Peyer's patch (tissue), 4 donors: ENCODE data around the gene DNASE2B. TPM values are rescaled to one million over a fixed set of nuclear protein-coding genes. Genes with fewer than 3 reads are reported as not detected.

Experiments
- DNase-seq, 3 donors: peaks; one replicate each; pipeline ENCODE4 v3.0.0-alpha.2; 2017 to 2019
- H3K27ac ChIP-seq, 4 donors: fragments of 200-600 bp; sonication (generic); one replicate each; pipeline ENCODE4 v1.5.1; 2016 to 2019
- H3K27me3 ChIP-seq, 2 donors: fragments of 200-600 bp; sonication (generic); one replicate each; pipeline ENCODE4 v1.5.1; 2019
- H3K36me3 ChIP-seq, 3 donors: fragments of 200-600 bp; sonication (generic); one replicate each; pipeline ENCODE4 v1.5.1; 2016 to 2019
- H3K4me1 ChIP-seq, 4 donors: fragments of 200-600 bp; sonication (generic); one replicate each; pipeline ENCODE4 v1.5.1; 2016 to 2019
- H3K4me3 ChIP-seq, 4 donors: fragments of 200-600 bp; sonication (generic); 1 replicate in 3 of 4; 2 replicates in 1 of 4; pipeline ENCODE4 v1.5.1; 2016 to 2019; ENCODE audit warnings: mild to moderate bottlenecking in 1 of 4
- H3K9me3 ChIP-seq, 4 donors: fragments of 200-600 bp; sonication (generic); one replicate each; pipeline ENCODE4 v1.5.1; 2016 to 2019; ENCODE audit warnings: mild to moderate bottlenecking in 1 of 4
- POLR2A ChIP-seq, 2 donors: fragments of 450-650 bp; IDR thresholded peaks; one replicate each; pipeline ENCODE4 v1.5.1; 2017; ENCODE audit warnings: antibody characterized with exemption in 2 of 2, mild to moderate bottlenecking in 2 of 2, moderate library complexity in 2 of 2
- total RNA-seq, 4 donors: library from RNA; depleted of rRNA; stranded (reverse); fragments of >200 nt; gene quantifications; one replicate each; pipeline ENCODE4 v1.1.0, GENCODE V29; 2016
- TF ChIP-seq, protein P1 (sequence below), 6 experiments: fragments of 450-650 bp in 4 of 6; fragments of 200-600 bp in 2 of 6; sonication (generic) in 1 of 6; IDR thresholded peaks; one replicate each; pipeline ENCODE4 v1.5.1; 2017 to 2019; ENCODE audit warnings: antibody characterized with exemption in 6 of 6, mild to moderate bottlenecking in 3 of 6, moderate library complexity in 1 of 6

The DNASE2B gene
- total RNA-seq, 4 donors from 2014 or later, result not detected

DNA sequence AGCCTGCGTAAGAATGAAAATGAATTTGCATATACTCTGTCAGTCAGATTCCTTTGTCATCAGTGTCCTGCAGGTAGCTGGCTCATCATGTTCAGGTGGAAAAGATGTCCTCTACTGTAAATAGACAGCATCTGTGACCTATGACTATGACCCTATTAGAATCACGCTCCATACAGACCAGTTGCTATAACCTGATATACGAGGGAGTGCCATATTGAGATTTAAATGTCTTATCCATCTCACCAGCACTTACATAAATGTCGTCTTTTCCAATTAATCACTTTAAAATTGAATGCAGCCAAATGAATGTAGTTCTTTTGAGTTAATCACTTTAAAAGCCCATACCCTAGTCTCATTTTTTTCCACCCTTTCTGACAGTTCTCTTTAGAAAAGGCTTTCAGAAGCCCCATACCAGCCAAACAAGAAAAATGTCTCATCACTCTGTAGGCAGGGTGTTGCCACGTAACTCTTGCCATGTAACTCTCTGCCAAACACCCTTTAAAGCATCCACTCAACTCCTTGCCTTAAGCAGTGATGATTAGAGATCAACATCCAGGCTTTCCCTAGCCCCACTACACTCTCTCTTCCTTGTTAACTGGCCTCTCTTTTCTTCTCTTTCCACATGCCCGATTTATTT is 26.3 kb downstream of the DNASE2B start:
- TF ChIP-seq, protein P1, sequence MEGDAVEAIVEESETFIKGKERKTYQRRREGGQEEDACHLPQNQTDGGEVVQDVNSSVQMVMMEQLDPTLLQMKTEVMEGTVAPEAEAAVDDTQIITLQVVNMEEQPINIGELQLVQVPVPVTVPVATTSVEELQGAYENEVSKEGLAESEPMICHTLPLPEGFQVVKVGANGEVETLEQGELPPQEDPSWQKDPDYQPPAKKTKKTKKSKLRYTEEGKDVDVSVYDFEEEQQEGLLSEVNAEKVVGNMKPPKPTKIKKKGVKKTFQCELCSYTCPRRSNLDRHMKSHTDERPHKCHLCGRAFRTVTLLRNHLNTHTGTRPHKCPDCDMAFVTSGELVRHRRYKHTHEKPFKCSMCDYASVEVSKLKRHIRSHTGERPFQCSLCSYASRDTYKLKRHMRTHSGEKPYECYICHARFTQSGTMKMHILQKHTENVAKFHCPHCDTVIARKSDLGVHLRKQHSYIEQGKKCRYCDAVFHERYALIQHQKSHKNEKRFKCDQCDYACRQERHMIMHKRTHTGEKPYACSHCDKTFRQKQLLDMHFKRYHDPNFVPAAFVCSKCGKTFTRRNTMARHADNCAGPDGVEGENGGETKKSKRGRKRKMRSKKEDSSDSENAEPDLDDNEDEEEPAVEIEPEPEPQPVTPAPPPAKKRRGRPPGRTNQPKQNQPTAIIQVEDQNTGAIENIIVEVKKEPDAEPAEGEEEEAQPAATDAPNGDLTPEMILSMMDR (IDR thresholded peaks at IDR 0.05), result no peak
- no peak for TF ChIP-seq POLR2A (IDR thresholded peaks at IDR 0.05)
- no peak overlapping the region for H3K4me3 ChIP-seq
- no peak overlapping the region for H3K27ac ChIP-seq
- H3K4me1 ChIP-seq, result no peaks in the 10 kb centered on the region
- no peaks in the 10 kb centered on the region for H3K9me3 ChIP-seq
- no peaks in the 10 kb centered on the region for H3K36me3 ChIP-seq
- H3K27me3 ChIP-seq, result no peaks in the 10 kb centered on the region
- DNase-seq, result no peak

DNA sequence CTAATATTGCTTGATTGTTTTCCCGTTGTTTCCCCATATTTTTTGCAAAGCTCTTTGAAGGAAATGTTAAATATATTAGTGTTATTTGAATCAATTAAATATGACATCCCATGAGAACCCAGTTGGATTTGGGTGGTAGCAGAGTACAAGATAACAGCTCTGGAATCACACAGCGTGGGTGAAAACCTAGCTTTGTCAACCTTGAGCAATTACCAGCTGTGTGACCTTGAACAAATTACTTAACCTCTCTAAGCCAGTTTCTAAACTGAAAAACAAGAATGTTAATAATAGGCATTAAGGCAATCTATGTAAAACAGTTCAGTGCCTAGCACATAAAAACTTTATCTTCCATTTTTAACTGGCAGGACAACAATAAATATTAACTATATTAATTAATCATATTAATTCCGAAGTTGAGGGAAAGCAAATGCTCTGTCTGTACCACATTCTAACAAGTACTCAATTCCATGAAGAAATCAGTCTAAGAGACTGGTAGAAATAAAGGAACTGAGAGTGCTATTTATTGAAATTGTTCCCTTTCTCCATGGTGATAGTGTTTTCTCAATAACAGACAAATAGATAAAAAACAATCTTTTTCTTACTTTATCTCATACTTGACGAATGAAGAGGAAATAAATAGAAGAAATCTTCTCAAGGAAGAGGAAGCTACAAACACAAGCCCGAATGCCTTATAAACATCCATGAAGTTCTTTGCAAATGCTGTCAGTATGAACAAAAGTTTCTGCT is 27.0 kb downstream of the DNASE2B start:
- H3K36me3 ChIP-seq, result no peaks in the 10 kb centered on the region
- TF ChIP-seq, protein P1 (IDR thresholded peaks at IDR 0.05), result no peak
- no peak for TF ChIP-seq POLR2A (IDR thresholded peaks at IDR 0.05)
- DNase-seq, result no peak
- no peaks in the 10 kb centered on the region for H3K27me3 ChIP-seq
- H3K4me3 ChIP-seq, result no peak overlapping the region
- H3K27ac ChIP-seq, result no peak overlapping the region
- H3K4me1 ChIP-seq, result no peaks in the 10 kb centered on the region
- H3K9me3 ChIP-seq, result no peaks in the 10 kb centered on the region

DNA sequence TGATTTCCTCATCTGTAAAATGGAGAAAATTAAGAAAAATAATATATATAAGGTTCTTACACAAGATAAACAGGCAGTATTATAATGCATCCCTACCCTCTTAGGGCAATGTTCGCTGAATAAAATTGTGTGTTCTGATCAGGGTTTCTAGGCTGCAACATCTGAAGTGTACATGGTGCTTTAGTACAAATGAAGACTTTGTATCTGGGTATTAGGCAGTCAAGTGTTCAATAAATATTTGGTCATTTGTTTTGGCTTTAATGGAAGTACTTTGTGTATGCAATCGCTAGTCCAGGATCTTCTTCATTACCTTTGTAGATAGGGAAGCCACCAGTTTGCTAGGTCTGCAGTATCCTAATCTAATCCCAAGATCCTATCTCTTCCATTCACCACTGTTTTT is 28.1 kb downstream of the DNASE2B start:
- H3K4me1 ChIP-seq, result no peaks in the 10 kb centered on the region
- no peak overlapping the region for H3K4me3 ChIP-seq
- TF ChIP-seq POLR2A (IDR thresholded peaks at IDR 0.05), result no peak
- TF ChIP-seq, protein P1 (IDR thresholded peaks at IDR 0.05), result no peak

DNA sequence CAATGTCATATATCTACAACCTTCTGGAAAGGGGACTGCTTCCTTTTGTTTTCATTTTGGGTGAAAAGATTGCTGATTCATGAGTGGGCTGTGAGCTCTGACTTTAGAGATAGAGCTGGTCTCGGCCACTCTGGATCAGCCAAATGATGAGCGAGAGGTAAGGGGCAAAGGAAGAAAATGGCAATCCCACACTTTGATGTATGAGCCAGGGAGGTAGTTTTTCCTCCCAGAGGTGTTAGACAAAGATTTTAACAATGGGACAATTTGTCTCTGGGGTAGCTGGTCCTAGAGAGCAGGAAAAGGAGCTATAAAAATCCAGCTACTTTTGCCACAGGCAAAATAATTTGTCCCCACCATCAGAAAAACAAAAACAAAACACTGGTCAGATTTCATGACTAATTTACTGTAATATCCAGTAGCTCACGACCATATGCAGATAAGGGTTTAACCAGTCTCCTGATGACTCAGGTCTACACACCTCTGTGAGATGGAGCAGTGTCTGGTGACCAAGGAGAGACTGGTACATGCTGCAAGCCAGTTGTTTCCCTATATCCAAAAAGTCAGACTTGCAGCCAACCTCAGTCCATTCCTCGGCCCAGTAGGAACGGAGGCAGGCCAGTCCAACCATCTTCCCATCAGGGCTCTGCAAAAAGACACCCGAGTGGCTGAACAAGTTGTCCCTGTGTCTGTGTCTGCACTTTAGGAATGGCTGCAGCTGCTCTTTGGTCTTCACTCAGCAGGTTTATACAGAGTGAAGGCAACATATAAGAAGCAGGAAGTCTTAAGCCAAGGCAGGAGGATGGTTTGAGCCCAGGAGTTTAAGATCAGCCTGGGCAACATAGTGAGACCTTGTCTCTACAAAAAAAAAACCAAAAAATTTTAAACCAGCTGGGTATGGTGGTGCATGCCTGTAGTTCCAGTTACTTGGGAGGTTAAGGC is 29.2 kb downstream of the DNASE2B start:
- H3K9me3 ChIP-seq, result no peaks in the 10 kb centered on the region
- DNase-seq, result peak in 1 of 3 donors; percentile 47
- TF ChIP-seq, protein P1 (IDR thresholded peaks at IDR 0.05), result no peak
- no peak for TF ChIP-seq POLR2A (IDR thresholded peaks at IDR 0.05)
- no peaks in the 10 kb centered on the region for H3K36me3 ChIP-seq
- H3K4me3 ChIP-seq, result no peak overlapping the region
- no peaks in the 10 kb centered on the region for H3K4me1 ChIP-seq
- no peaks in the 10 kb centered on the region for H3K27me3 ChIP-seq
- H3K27ac ChIP-seq, result no peak overlapping the region

More for the DNA sequence above, 28.1 kb downstream of the DNASE2B start:
- no peak for DNase-seq
- H3K27ac ChIP-seq, result no peak overlapping the region
- H3K9me3 ChIP-seq, result no peaks in the 10 kb centered on the region
- H3K27me3 ChIP-seq, result no peaks in the 10 kb centered on the region
- no peaks in the 10 kb centered on the region for H3K36me3 ChIP-seq

DNA sequence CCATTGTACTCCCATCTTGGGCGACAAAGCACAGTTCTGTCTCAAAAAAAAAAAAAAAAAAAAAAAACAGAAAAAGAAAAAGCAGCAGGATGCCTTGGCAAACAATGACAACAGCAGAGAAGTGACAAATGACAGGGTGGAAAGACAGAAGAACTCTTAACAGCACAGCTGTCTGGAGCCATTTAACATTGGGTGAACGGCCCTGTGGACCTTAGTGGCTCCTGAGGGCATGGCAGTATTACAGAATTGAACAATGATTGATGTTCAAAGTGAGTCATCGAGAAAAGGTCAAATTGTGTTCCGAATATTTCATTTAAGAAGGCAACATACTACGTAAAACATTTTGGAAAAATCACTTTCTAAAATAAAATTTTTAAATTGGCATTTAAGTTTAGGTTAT is 30.0 kb downstream of the DNASE2B start:
- Histone ChIP-seq H3K27me3 (no peaks in the 10 kb centered on the region), H3K36me3 (no peaks in the 10 kb centered on the region), H3K27ac (no peak overlapping the region), H3K4me1 (no peaks in the 10 kb centered on the region), H3K4me3 (no peak overlapping the region), H3K9me3 (no peaks in the 10 kb centered on the region)
- no peak for DNase-seq
- no peak for TF ChIP-seq POLR2A (IDR thresholded peaks at IDR 0.05)
- TF ChIP-seq, protein P1 (IDR thresholded peaks at IDR 0.05), result no peak
